HS-5 (cell line): Measurements from ENCODE around the gene CRYBG2.
"Not testable (repeated sequence)": the region's sequence is repeated elsewhere in the genome, so short reads cannot be mapped to it uniquely, and the experiment has no call there.

Experiments used
- DNase-seq: peaks from one replicate; pipeline ENCODE4 v3.0.0-alpha.2; 2012; ENCODE audit warnings: low read depth

The CRYBG2 gene

GRCh38 chr1:26353976-26354820 is at the start of gene CRYBG2:
Gene CRYBG2 (minus strand): TSS chr1:26354130. CDS start chr1:26346657, 7,473 bp downstream.
- no peak for DNase-seq

GRCh38 chr1:26403656-26404055 is 49.7 kb upstream of the CRYBG2 start:
- DNase-seq, result no peak

- no peak for DNase-seq
These were observed 48.0 kb upstream of the CRYBG2 start for GRCh38 chr1:26401891-26402290.

- DNase-seq, result no peak
These were observed 45.1 kb upstream of the CRYBG2 start for GRCh38 chr1:26399034-26399433.

GRCh38 chr1:26395754-26396153 is 41.8 kb upstream of the CRYBG2 start:
- no peak for DNase-seq

GRCh38 chr1:26391450-26391849 is 37.5 kb upstream of the CRYBG2 start:
- no peak for DNase-seq

- DNase-seq, result no peak
These were observed 35.8 kb upstream of the CRYBG2 start for GRCh38 chr1:26389604-26390247.

GRCh38 chr1:26388791-26389445 is 35.0 kb upstream of the CRYBG2 start:
- no peak for DNase-seq

GRCh38 chr1:26387447-26387846 is 33.5 kb upstream of the CRYBG2 start:
- DNase-seq, result no peak

GRCh38 chr1:26385063-26385462 is 31.1 kb upstream of the CRYBG2 start:
- DNase-seq, result not testable (repeated sequence)

GRCh38 chr1:26384076-26384475 is 30.1 kb upstream of the CRYBG2 start:
- DNase-seq, result no peak

GRCh38 chr1:26378879-26379251 is 24.9 kb upstream of the CRYBG2 start:
- no peak for DNase-seq

- peak; percentile 95 for DNase-seq
These were observed 24.4 kb upstream of the CRYBG2 start for GRCh38 chr1:26378088-26378878.

GRCh38 chr1:26376050-26376449 is 22.1 kb upstream of the CRYBG2 start:
- DNase-seq, result no peak

- DNase-seq, result no peak
These were observed 21.2 kb upstream of the CRYBG2 start for GRCh38 chr1:26375081-26375480.

GRCh38 chr1:26374361-26374760 is 20.4 kb upstream of the CRYBG2 start:
- not testable (repeated sequence) for DNase-seq

- DNase-seq, result no peak
These were observed 19.9 kb upstream of the CRYBG2 start for GRCh38 chr1:26373789-26374188.

GRCh38 chr1:26373281-26373680 is 19.4 kb upstream of the CRYBG2 start:
- DNase-seq, result no peak

- DNase-seq, result not testable (repeated sequence)
These were observed 18.7 kb upstream of the CRYBG2 start, which contains the start of gene ZNF683 for GRCh38 chr1:26372611-26373010. Gene ZNF683 (minus strand): TSS chr1:26372750. CDS start chr1:26368571, 4,179 bp downstream.

GRCh38 chr1:26372039-26372438 is 18.1 kb upstream of the CRYBG2 start:
- no peak for DNase-seq

GRCh38 chr1:26370591-26371382 is 16.9 kb upstream of the CRYBG2 start:
- DNase-seq, result no peak
